Naive thymus-derived CD8-positive, alpha-beta T cell (primary cell): Measurements from ENCODE around the gene VSNL1. TPM values are rescaled to one million over a fixed set of nuclear protein-coding genes. Genes with fewer than 3 reads are reported as not detected.

Source experiments
- ATAC-seq, 2 donors: fragments of 150-1000 bp; cut with Tn5 transposase in 1 of 2; sonication (Bioruptor Pico), chemical (Tn5 transposase) in 1 of 2; 1 replicate in 1 of 2; 2 replicates in 1 of 2; pipeline ENCODE4 v1.10.0; 2021; ENCODE audit warnings: mild to moderate bottlenecking in 2 of 2, moderate library complexity in 2 of 2
- POLR2A ChIA-PET: fragments of 350-600 bp; sonication (Branson Sonifier 250); formaldehyde crosslinking; loops from one replicate; lab custom pipeline; 2021; ENCODE audit warnings: antibody characterized with exemption; lab: Charles Lee
- DNase-seq, 10 donors: peaks; one replicate each; pipeline versions ENCODE4 v3.0.0 to v3.0.0-alpha.2; 2020 to 2022
- H3K27ac Mint-ChIP-seq, 10 donors: one replicate each; pipeline ENCODE4 v1.8.0; 2020 to 2022; ENCODE audit warnings: mild to moderate bottlenecking in 10 of 10, mixed read lengths in 10 of 10, moderate library complexity in 4 of 10, inconsistent platforms in 1 of 10
- H3K27me3 Mint-ChIP-seq, 5 donors: one replicate each; pipeline ENCODE4 v1.8.0; 2021 to 2022; ENCODE audit warnings: mixed read lengths in 5 of 5
- H3K36me3 Mint-ChIP-seq, 3 donors: one replicate each; pipeline ENCODE4 v1.8.0; 2020 to 2022; ENCODE audit warnings: mixed read lengths in 3 of 3, mild to moderate bottlenecking in 2 of 3, inconsistent platforms in 1 of 3
- H3K4me1 Mint-ChIP-seq, 4 donors: one replicate each; pipeline ENCODE4 v1.8.0; 2021 to 2022; ENCODE audit warnings: mixed read lengths in 4 of 4
- H3K4me3 Mint-ChIP-seq, 10 donors: one replicate each; pipeline ENCODE4 v1.8.0; 2020 to 2022; ENCODE audit warnings: mild to moderate bottlenecking in 10 of 10, mixed read lengths in 10 of 10, moderate library complexity in 6 of 10, inconsistent platforms in 1 of 10
- H3K9me3 Mint-ChIP-seq, 9 donors: one replicate each; pipeline ENCODE4 v1.8.0; 2020 to 2022; ENCODE audit warnings: mixed read lengths in 9 of 9, mild to moderate bottlenecking in 3 of 9, inconsistent platforms in 1 of 9, moderate library complexity in 1 of 9
- polyA plus RNA-seq, 3 donors: library from polyadenylated mRNA; unstranded; fragments of 300-500 nt; fragmentation: Illumina TruSeq; gene quantifications; one replicate each; pipeline ENCODE4 v1.2.3, GENCODE V29; 2021
- total RNA-seq, 8 experiments: library from RNA in 2 of 8; stranded (reverse) in 2 of 8; gene quantifications; one replicate each; pipeline ENCODE4 v1.2.3 and lab custom pipeline; 2021 to 2026

The VSNL1 gene
- total and polyA plus RNA-seq, 5 experiments from 2014 or later, result not detected

GRCh38 chr2:17608251-17608650 is 67.8 kb downstream of the VSNL1 start:
- H3K4me1 Mint-ChIP-seq, result no peaks in the 10 kb centered on the region
- no peaks in the 10 kb centered on the region for H3K9me3 Mint-ChIP-seq
- DNase-seq (no peak), ATAC-seq (no peak)
- no peak overlapping the region for H3K27ac Mint-ChIP-seq
- POLR2A ChIA-PET, result no interaction called here
- H3K27me3 Mint-ChIP-seq, result peaks cover 4 to 12% (median 9%) of the 10 kb centered on the region in 5 donors
- no peak overlapping the region for H3K4me3 Mint-ChIP-seq
- no peaks in the 10 kb centered on the region for H3K36me3 Mint-ChIP-seq

GRCh38 chr2:17610521-17610920 is 70.0 kb downstream of the VSNL1 start:
- POLR2A ChIA-PET, result no interaction called here
- Mint-ChIP-seq H3K4me1 (no peaks in the 10 kb centered on the region), H3K27ac (no peak overlapping the region), H3K9me3 (no peaks in the 10 kb centered on the region), H3K4me3 (no peak overlapping the region), H3K27me3 (peaks cover 3 to 21% (median 8%) of the 10 kb centered on the region in 5 donors), H3K36me3 (no peaks in the 10 kb centered on the region)
- no peak for DNase-seq
- no peak for ATAC-seq

- Mint-ChIP-seq H3K9me3 (no peaks in the 10 kb centered on the region), H3K27ac (no peak overlapping the region), H3K4me1 (no peaks in the 10 kb centered on the region), H3K27me3 (peaks cover 3 to 21% (median 8%) of the 10 kb centered on the region in 5 donors), H3K4me3 (no peak overlapping the region), H3K36me3 (no peaks in the 10 kb centered on the region)
- POLR2A ChIA-PET, result no interaction called here
- no peak for ATAC-seq
- no peak for DNase-seq
Observed at GRCh38 chr2:17611036-17611435, 70.5 kb downstream of the VSNL1 start.

- H3K27me3 Mint-ChIP-seq, result peaks cover 3 to 21% (median 8%) of the 10 kb centered on the region in 5 donors
- H3K4me1 Mint-ChIP-seq, result no peaks in the 10 kb centered on the region
- POLR2A ChIA-PET, result no interaction called here
- no peaks in the 10 kb centered on the region for H3K36me3 Mint-ChIP-seq
- peak overlapping the region in 1 of 10 donors; percentile 6 for H3K4me3 Mint-ChIP-seq
- no peaks in the 10 kb centered on the region for H3K9me3 Mint-ChIP-seq
- no peak for DNase-seq
- H3K27ac Mint-ChIP-seq, result no peak overlapping the region
- ATAC-seq, result no peak
Observed at GRCh38 chr2:17614174-17614930, 73.9 kb downstream of the VSNL1 start.

GRCh38 chr2:17615147-17615546 is 74.7 kb downstream of the VSNL1 start:
- Mint-ChIP-seq H3K36me3 (no peaks in the 10 kb centered on the region), H3K4me1 (no peaks in the 10 kb centered on the region), H3K4me3 (no peak overlapping the region), H3K27ac (no peak overlapping the region), H3K9me3 (no peaks in the 10 kb centered on the region), H3K27me3 (peaks cover 7 to 29% (median 13%) of the 10 kb centered on the region in 5 donors)
- POLR2A ChIA-PET, result no interaction called here
- DNase-seq, result no peak
- no peak for ATAC-seq

GRCh38 chr2:17615728-17616351 is 75.3 kb downstream of the VSNL1 start:
- no peak for ATAC-seq
- no peak for DNase-seq
- no peaks in the 10 kb centered on the region for H3K9me3 Mint-ChIP-seq
- no peak overlapping the region for H3K27ac Mint-ChIP-seq
- POLR2A ChIA-PET, result no interaction called here
- H3K4me1 Mint-ChIP-seq, result no peaks in the 10 kb centered on the region
- H3K27me3 Mint-ChIP-seq, result peaks cover 9 to 34% (median 14%) of the 10 kb centered on the region in 5 donors
- H3K36me3 Mint-ChIP-seq, result no peaks in the 10 kb centered on the region
- no peak overlapping the region for H3K4me3 Mint-ChIP-seq

GRCh38 chr2:17616405-17616804 is 75.9 kb downstream of the VSNL1 start:
- H3K27me3 Mint-ChIP-seq, result peaks cover 10 to 40% (median 17%) of the 10 kb centered on the region in 5 donors
- ATAC-seq, result no peak

GRCh38 chr2:17617516-17617915 is 77.0 kb downstream of the VSNL1 start:
- ATAC-seq, result no peak
- H3K27ac Mint-ChIP-seq, result no peak overlapping the region
- no peaks in the 10 kb centered on the region for H3K9me3 Mint-ChIP-seq
- DNase-seq, result no peak
- POLR2A ChIA-PET, result no interaction called here
- H3K4me1 Mint-ChIP-seq, result no peaks in the 10 kb centered on the region
- peaks cover 13 to 51% (median 20%) of the 10 kb centered on the region in 5 donors for H3K27me3 Mint-ChIP-seq
- H3K36me3 Mint-ChIP-seq, result no peaks in the 10 kb centered on the region
- no peak overlapping the region for H3K4me3 Mint-ChIP-seq

More at GRCh38 chr2:17616405-17616804, 75.9 kb downstream of the VSNL1 start:
- POLR2A ChIA-PET, result no interaction called here
- DNase-seq, result no peak
- Mint-ChIP-seq H3K9me3 (no peaks in the 10 kb centered on the region), H3K4me3 (no peak overlapping the region), H3K36me3 (no peaks in the 10 kb centered on the region), H3K4me1 (no peaks in the 10 kb centered on the region), H3K27ac (no peak overlapping the region)

- DNase-seq (no peak), ATAC-seq (no peak)
- H3K4me1 Mint-ChIP-seq, result no peaks in the 10 kb centered on the region
- H3K4me3 Mint-ChIP-seq, result no peak overlapping the region
- H3K27ac Mint-ChIP-seq, result no peak overlapping the region
- H3K9me3 Mint-ChIP-seq, result no peaks in the 10 kb centered on the region
- peaks cover 15 to 55% (median 21%) of the 10 kb centered on the region in 5 donors for H3K27me3 Mint-ChIP-seq
- H3K36me3 Mint-ChIP-seq, result no peaks in the 10 kb centered on the region
- POLR2A ChIA-PET, result no interaction called here
Observed at GRCh38 chr2:17617955-17618354, 77.5 kb downstream of the VSNL1 start.

GRCh38 chr2:17620280-17620679 is 79.8 kb downstream of the VSNL1 start:
- no peak for ATAC-seq
- H3K4me1 Mint-ChIP-seq, result no peaks in the 10 kb centered on the region
- peaks cover 12 to 51% (median 19%) of the 10 kb centered on the region in 5 donors for H3K27me3 Mint-ChIP-seq
- H3K36me3 Mint-ChIP-seq, result no peaks in the 10 kb centered on the region
- H3K27ac Mint-ChIP-seq, result no peak overlapping the region
- POLR2A ChIA-PET, result no interaction called here
- H3K4me3 Mint-ChIP-seq, result no peak overlapping the region
- no peaks in the 10 kb centered on the region for H3K9me3 Mint-ChIP-seq
- no peak for DNase-seq

GRCh38 chr2:17620841-17621240 is 80.3 kb downstream of the VSNL1 start:
- H3K36me3 Mint-ChIP-seq, result no peaks in the 10 kb centered on the region
- H3K4me3 Mint-ChIP-seq, result no peak overlapping the region
- peaks cover 12 to 53% (median 19%) of the 10 kb centered on the region in 5 donors for H3K27me3 Mint-ChIP-seq

GRCh38 chr2:17621781-17622180 is 81.3 kb downstream of the VSNL1 start:
- no peaks in the 10 kb centered on the region for H3K36me3 Mint-ChIP-seq
- H3K4me3 Mint-ChIP-seq, result no peak overlapping the region
- H3K27ac Mint-ChIP-seq, result no peak overlapping the region
- H3K9me3 Mint-ChIP-seq, result no peaks in the 10 kb centered on the region
- DNase-seq (no peak), ATAC-seq (no peak)
- POLR2A ChIA-PET, result no interaction called here
- no peaks in the 10 kb centered on the region for H3K4me1 Mint-ChIP-seq
- H3K27me3 Mint-ChIP-seq, result peaks cover 12 to 53% (median 19%) of the 10 kb centered on the region in 5 donors

More at GRCh38 chr2:17620841-17621240, 80.3 kb downstream of the VSNL1 start:
- Mint-ChIP-seq H3K4me1 (no peaks in the 10 kb centered on the region), H3K9me3 (no peaks in the 10 kb centered on the region), H3K27ac (no peak overlapping the region)
- ATAC-seq, result no peak
- no peak for DNase-seq
- POLR2A ChIA-PET, result no interaction called here

- peaks cover 10 to 41% (median 16%) of the 10 kb centered on the region in 5 donors for H3K27me3 Mint-ChIP-seq
- no peaks in the 10 kb centered on the region for H3K4me1 Mint-ChIP-seq
- POLR2A ChIA-PET, result no interaction called here
Observed at GRCh38 chr2:17625446-17625845, 85.0 kb downstream of the VSNL1 start.

More at GRCh38 chr2:17625446-17625845, 85.0 kb downstream of the VSNL1 start:
- ATAC-seq (no peak), DNase-seq (no peak)
- Mint-ChIP-seq H3K27ac (no peak overlapping the region), H3K36me3 (no peaks in the 10 kb centered on the region), H3K4me3 (no peak overlapping the region), H3K9me3 (peaks cover 0 to 3% (median 0%) of the 10 kb centered on the region in 9 donors)
